HG02571 (cell line): ENCODE measurements around the gene NSUN6.

ENCODE experiments used
- ATAC-seq: cut with Tn5 transposase; IDR thresholded peaks from one replicate; pipeline ENCODE4 v1.9.1; 2021; ENCODE audit warnings: mild to moderate bottlenecking, moderate library complexity; ENCODE audit not compliant: unreplicated experiment

Gene NSUN6

DNA sequence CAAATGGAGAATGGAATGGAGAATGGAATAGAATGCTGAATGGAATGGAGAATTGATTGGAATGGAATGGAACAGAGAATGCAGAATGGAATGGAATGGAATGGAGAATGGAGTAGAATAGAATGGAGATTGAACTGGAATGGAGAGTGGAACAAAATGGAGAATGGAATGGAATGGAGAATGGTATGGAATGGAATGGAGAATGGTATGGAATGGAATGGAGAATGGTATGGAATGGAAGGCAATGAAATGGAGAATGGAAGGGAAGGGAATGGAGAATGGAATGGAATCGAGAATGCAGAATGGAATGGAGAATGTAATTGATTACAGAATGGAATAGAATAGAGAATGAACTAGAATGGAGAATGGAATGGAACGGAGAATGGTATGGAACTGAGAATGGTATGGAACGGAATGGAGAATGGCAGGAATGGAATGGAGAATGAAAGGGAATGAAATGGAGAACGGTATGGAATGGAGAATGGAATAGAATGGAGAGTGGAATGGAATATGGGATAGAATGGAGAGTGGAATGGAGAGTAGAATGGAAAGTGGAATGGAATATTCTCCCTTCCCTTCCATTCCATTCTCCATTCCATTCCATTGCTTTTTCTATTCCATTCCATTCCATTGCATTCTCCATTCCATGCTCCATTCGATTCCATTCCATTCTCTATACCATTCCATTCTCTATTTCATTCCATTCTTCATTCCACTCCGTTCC, 88.2 kb downstream of the NSUN6 start:
- no peak for ATAC-seq

DNA sequence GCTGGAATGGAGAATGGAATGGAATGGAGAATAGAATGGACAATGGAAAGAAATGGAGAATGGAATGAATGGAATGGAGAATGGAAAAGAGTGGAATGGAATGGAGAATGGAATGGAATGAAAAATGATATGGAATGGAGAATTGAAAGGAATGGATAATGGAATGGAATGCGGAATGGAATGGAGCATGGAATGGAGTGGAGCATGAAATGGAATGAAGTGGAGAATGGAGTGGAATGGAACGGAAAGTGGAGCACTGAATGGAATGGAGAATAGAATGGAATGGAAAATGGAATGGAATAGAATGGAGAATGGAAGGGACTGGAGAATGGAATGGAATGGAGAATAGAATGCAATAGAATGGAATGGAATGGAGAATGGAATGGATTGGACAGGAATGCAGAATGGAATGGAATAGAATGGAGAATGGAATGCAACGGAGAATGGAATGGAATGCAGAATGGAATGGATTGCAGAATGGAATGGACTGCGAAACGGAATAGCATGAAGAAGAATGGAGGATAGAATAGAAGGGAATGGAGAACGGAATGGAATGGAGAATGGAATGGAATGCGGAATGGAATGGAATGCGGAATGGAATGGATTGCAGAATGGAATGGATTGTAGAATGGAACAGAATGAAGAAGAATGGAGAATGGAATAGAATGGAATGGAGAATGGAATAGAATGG, 89.4 kb downstream of the NSUN6 start:
- ATAC-seq = no peak

DNA sequence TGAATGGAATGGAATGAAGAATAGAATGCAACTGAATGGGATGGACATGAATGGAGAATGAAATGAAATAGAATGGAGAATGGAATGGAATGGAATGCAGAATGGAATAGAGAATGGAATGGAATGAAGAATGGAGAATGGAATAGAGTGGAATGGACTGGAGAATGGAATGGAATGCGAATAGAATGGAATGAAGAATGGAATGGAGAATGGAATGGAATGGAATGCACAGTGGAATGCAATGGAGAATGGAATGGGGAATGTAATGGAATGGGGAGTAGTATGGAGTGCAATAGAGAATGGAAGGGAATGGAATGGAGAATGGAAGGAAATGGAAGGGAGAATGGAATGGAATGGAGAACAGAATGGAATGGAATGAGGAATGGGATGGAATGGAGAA, 93.4 kb downstream of the NSUN6 start:
- no peak for ATAC-seq

- no peak for ATAC-seq
Observed at GRCh38 chr10:18556522-18557147, 94.8 kb downstream of the NSUN6 start.

DNA sequence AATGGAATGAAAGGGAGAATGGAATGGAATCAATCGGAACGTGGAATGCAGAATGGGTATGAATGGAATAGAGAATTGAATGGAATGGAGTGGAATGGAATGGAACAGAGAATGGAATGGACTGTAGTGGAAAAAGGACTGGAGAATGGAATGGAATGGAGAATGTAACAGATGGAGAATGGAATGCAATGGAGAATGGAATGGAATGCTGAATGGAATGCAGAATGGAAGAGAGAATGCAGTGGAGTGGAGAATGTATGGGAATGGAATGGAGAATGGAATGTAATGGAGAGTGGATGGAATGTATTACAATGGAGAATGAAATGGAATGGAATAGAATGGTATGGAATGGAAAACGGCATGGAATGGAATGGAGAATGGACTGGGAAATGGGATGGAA, 96.9 kb downstream of the NSUN6 start:
- no peak for ATAC-seq

- ATAC-seq = no peak
Observed at GRCh38 chr10:18551473-18551872, 99.9 kb downstream of the NSUN6 start.

DNA sequence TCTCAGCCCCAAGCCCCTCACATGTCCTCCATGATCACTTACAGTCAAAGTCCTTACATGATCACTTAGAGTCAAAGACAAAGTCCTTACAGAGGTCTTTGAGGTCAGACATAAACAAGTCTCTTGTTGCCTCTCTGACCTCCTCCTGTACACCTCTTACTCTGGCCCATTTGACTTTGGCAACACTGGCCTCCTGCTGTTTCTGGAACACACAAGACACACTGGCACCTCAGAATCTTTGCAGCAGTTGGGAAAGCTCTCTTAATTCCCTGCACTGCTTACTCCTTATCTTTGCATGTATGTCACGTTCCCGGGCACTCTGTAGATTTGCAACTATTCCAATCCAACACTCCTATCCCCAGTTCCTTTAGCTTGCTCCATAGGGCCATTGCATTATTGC, 102.3 kb downstream of the NSUN6 start:
- no peak for ATAC-seq

- ATAC-seq = no peak
Observed at GRCh38 chr10:18545621-18546305, 105.6 kb downstream of the NSUN6 start.

GRCh38 chr10:18542832-18543231, 108.6 kb downstream of the NSUN6 start:
- ATAC-seq = no peak

DNA sequence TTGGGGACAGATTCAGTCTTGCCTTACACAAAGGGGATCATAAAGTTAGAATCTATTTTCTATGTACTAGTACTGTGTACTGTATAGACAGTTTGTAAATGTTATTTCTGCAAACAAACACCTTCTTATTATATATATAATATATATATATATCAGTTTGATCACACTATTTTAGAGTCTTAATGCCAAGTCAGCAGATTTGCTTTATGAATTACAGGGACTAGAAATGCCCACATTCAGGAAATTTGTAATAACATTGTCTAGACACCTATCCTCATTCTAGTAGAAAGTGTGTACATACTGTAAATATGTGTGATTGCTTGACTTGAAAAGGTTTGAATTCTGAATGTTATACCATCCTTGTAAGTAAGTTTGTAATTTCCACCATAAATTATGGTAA, 111.2 kb downstream of the NSUN6 start:
- ATAC-seq = no peak

GRCh38 chr10:18539335-18539734, 112.1 kb downstream of the NSUN6 start:
- no peak for ATAC-seq

GRCh38 chr10:18533896-18534295, 117.5 kb downstream of the NSUN6 start:
- no peak for ATAC-seq

DNA sequence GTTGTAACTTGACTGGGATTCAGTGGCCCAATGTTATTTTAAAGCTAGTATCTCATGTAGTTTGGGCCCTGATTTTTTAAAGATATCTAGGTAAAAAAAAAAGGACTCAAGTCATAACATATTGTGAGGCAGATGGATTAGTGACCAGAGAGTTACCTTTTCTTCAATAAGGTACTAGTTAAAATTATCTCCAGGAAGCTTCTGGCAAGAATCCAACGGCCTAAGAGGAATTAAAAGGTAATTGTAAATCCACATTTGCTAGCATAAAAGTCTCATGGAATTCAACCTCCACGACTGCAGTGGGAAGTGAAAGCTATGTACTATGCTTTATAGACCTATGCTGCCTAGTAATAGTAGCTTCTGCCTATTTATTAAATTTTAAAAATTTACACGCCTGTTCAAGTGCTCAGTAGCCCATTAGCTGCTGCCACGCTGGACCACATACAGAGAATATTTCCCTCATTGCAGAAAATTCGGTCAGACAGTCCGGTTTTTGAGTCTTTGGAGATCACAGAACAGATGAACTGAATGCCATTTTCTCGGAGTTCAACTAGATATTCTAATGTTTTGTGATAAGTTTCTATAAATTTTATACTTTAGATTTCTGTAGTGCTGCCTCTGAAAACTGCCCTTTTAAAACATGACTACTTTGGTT, 118.4 kb downstream of the NSUN6 start:
- no peak for ATAC-seq

DNA sequence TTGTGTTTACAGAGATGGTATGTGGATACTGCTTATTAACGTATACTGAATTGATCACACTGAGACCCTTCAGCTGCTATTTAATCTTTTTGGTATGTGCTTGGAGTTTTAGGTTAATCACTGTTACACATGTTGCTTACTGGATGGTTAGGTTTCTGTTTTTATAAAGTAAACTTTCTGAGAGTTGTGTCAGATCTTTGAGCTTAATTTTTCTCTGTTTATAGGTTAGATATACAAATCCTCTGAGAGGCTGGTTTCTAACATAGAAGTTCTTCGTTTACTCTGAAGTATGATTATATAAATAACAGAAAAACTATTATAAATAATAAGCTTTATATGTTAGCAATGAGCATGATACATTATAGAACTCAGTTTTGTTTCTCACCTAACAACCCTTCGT, 123.1 kb downstream of the NSUN6 start:
- no peak for ATAC-seq

DNA sequence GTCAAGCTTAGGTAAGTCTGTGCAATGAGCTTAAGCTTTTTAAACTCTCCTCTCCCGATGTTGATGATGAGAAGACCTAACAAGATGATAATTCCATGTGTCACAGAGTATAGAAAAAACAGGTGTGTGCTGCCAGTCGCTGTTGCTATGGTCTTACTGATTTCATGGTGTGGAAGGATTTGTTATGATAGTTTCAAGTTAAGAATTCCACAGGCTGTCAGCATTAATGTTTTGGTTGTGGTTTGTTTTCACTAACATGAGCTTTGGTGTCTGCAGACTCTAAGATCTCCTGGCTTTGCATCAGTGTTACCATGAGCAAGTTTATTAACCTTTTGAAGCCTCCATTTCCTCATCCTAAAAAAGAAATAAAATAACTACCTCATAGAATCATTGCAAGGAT, 123.7 kb downstream of the NSUN6 start:
- ATAC-seq = no peak

GRCh38 chr10:18523858-18524257, 127.5 kb downstream of the NSUN6 start:
- no peak for ATAC-seq

GRCh38 chr10:18523025-18523424, 128.4 kb downstream of the NSUN6 start:
- ATAC-seq = no peak

GRCh38 chr10:18516851-18517250, 134.5 kb downstream of the NSUN6 start:
- no peak for ATAC-seq

GRCh38 chr10:18514537-18514936, 136.8 kb downstream of the NSUN6 start:
- ATAC-seq = no peak

- no peak for ATAC-seq
Observed at GRCh38 chr10:18508587-18508986, 142.8 kb downstream of the NSUN6 start.

DNA sequence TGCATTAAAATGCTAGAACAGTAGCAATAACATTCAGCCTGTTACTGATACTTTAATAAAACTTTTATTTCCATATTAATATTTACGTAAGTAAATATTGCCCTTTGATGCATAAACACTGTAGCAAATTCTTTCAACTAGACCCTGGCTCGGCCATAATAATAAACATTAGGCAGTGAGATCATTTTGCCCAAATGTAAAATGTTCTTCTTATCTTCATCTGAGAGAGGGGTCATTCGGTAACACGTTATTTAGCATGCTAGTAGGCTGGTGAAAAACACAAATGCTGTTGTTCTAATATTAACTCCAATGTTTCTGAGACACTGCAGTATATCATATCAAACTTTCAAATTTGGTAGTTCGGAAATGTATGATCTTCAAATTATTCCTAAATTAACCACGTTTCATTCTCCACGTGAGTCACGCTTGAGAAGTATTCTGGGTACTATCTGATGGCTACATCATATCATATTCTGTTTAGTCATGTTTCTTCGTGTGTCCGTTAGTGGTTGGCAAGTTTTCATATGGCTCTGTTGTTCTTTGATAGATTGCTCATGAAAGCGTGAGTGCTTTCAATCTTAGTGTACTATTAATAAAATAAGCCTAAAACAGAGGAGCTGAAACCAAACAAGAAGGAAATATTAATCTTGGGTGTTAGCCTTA, 145.8 kb downstream of the NSUN6 start:
- no peak for ATAC-seq
